NK-92 treated with Interleukin-12 subunit alpha and Interleukin-12 subunit beta, amount 100 ng/mL, for 24 hours (cell line): ENCODE results near the gene CD34.
"Not testable (repeated sequence)": the region's sequence is repeated elsewhere in the genome, so short reads cannot be mapped to it uniquely, and the experiment has no call there.

Experiments
- DNase-seq: peaks from one replicate; lab custom pipeline; 2025; lab: John Stamatoyannopoulos, UW

The CD34 gene

GRCh38 chr1:207910591-207911354, at the start of gene CD34:
CD34 (minus strand) TSS chr1:207911125; CDS start chr1:207911080, 45 bp downstream.
- no peak for DNase-seq

- no peak for DNase-seq
Measured at GRCh38 chr1:207960346-207960745, 49.4 kb upstream of the CD34 start.

- no peak for DNase-seq
Measured at GRCh38 chr1:207959910-207960309, 49.0 kb upstream of the CD34 start.

GRCh38 chr1:207959141-207959825, 48.4 kb upstream of the CD34 start:
- no peak for DNase-seq

GRCh38 chr1:207958376-207959139, 47.6 kb upstream of the CD34 start:
- DNase-seq = no peak

GRCh38 chr1:207956986-207957385, 46.1 kb upstream of the CD34 start:
- no peak for DNase-seq

GRCh38 chr1:207954104-207954503, 43.2 kb upstream of the CD34 start:
- no peak for DNase-seq

GRCh38 chr1:207952617-207953542, 42.0 kb upstream of the CD34 start:
- DNase-seq = no peak

- no peak for DNase-seq
Measured at GRCh38 chr1:207951652-207952051, 40.7 kb upstream of the CD34 start.

GRCh38 chr1:207950750-207951149, 39.8 kb upstream of the CD34 start:
- DNase-seq = no peak

- no peak for DNase-seq
Measured at GRCh38 chr1:207949571-207950195, 38.8 kb upstream of the CD34 start.

GRCh38 chr1:207948536-207949250, 37.8 kb upstream of the CD34 start:
- DNase-seq = no peak

GRCh38 chr1:207946756-207947155, 35.8 kb upstream of the CD34 start:
- DNase-seq = no peak

- no peak for DNase-seq
Measured at GRCh38 chr1:207944571-207944970, 33.6 kb upstream of the CD34 start.

- not testable (repeated sequence) for DNase-seq
Measured at GRCh38 chr1:207942337-207942741, 31.4 kb upstream of the CD34 start.

GRCh38 chr1:207941665-207942064, 30.7 kb upstream of the CD34 start:
- DNase-seq = no peak

GRCh38 chr1:207938016-207938415, 27.1 kb upstream of the CD34 start:
- no peak for DNase-seq

- no peak for DNase-seq
Measured at GRCh38 chr1:207937204-207937603, 26.3 kb upstream of the CD34 start.

GRCh38 chr1:207935166-207935583, 24.2 kb upstream of the CD34 start:
- no peak for DNase-seq

GRCh38 chr1:207933205-207933800, 22.4 kb upstream of the CD34 start:
- DNase-seq = no peak
